ENCODE measurements around the gene SLC2A11.
A peak's percentile ranks its signal among the peaks of the same experiment; 100 is the strongest.

SLC2A11 gene

GRCh38 chr22:23857606-23858483, at the start of gene SLC2A11:
TSS of gene SLC2A11 (plus strand) at chr22:23857875. CDS start at chr22:23858000, 125 bp downstream.
- H3K4me3 ChIP-seq (ENCODE audit: low read depth, low read length): peak within 1 kb of the TSS; percentile 80

GRCh38 chr22:23812378-23812777, 45.3 kb upstream of the SLC2A11 start:
- no peak overlapping the region for H3K4me3 ChIP-seq (ENCODE audit: low read depth, low read length)

GRCh38 chr22:23815541-23816155, 42.0 kb upstream of the SLC2A11 start:
- no peak overlapping the region for H3K4me3 ChIP-seq (ENCODE audit: low read depth, low read length)

GRCh38 chr22:23816156-23816976, 41.3 kb upstream of the SLC2A11 start:
- no peak overlapping the region for H3K4me3 ChIP-seq (ENCODE audit: low read depth, low read length)

GRCh38 chr22:23817146-23817545, 40.5 kb upstream of the SLC2A11 start:
- H3K4me3 ChIP-seq (ENCODE audit: low read depth, low read length): no peak overlapping the region

GRCh38 chr22:23818541-23818940, 39.1 kb upstream of the SLC2A11 start:
- H3K4me3 ChIP-seq (ENCODE audit: low read depth, low read length): no peak overlapping the region

- no peak overlapping the region for H3K4me3 ChIP-seq (ENCODE audit: low read depth, low read length)
Measured at GRCh38 chr22:23820748-23821211, 36.9 kb upstream of the SLC2A11 start.

- H3K4me3 ChIP-seq (ENCODE audit: low read depth, low read length): no peak overlapping the region
Measured at GRCh38 chr22:23822101-23822671, 35.5 kb upstream of the SLC2A11 start.

GRCh38 chr22:23823331-23823791, 34.3 kb upstream of the SLC2A11 start:
- H3K4me3 ChIP-seq (ENCODE audit: low read depth, low read length): no peak overlapping the region

GRCh38 chr22:23824476-23825245, 33.0 kb upstream of the SLC2A11 start:
- H3K4me3 ChIP-seq (ENCODE audit: low read depth, low read length): no peak overlapping the region

- no peak overlapping the region for H3K4me3 ChIP-seq (ENCODE audit: low read depth, low read length)
Measured at GRCh38 chr22:23825246-23825905, 32.3 kb upstream of the SLC2A11 start.

GRCh38 chr22:23826510-23827350, 30.9 kb upstream of the SLC2A11 start:
- H3K4me3 ChIP-seq (ENCODE audit: low read depth, low read length): no peak overlapping the region

GRCh38 chr22:23827351-23827995, 30.2 kb upstream of the SLC2A11 start:
- H3K4me3 ChIP-seq (ENCODE audit: low read depth, low read length): no peak overlapping the region

- no peak overlapping the region for H3K4me3 ChIP-seq (ENCODE audit: low read depth, low read length)
Measured at GRCh38 chr22:23828800-23829680, 28.6 kb upstream of the SLC2A11 start.

- H3K4me3 ChIP-seq (ENCODE audit: low read depth, low read length): no peak overlapping the region
Measured at GRCh38 chr22:23829845-23830372, 27.8 kb upstream of the SLC2A11 start.

GRCh38 chr22:23831261-23831660, 26.4 kb upstream of the SLC2A11 start:
- no peak overlapping the region for H3K4me3 ChIP-seq (ENCODE audit: low read depth, low read length)

- no peak overlapping the region for H3K4me3 ChIP-seq (ENCODE audit: low read depth, low read length)
Measured at GRCh38 chr22:23831781-23832180, 25.9 kb upstream of the SLC2A11 start.
